Measurements from ENCODE around the gene AP1S2. TPM values are rescaled to one million over a fixed set of nuclear protein-coding genes. Genes with fewer than 3 reads are reported as not detected.

AP1S2 gene
- total RNA-seq, 1 donor from 2014 or later, result 873 TPM

GRCh38 chrX:15849555-15849954 is 5.1 kb downstream of the AP1S2 start:
- no peak overlapping the region for H3K27ac Mint-ChIP-seq
- H3K4me3 Mint-ChIP-seq, result no peak overlapping the region
- no peaks in the 10 kb centered on the region for H3K9me3 Mint-ChIP-seq
- Histone ChIP-seq H3K36me3 (peaks cover 51% of the 10 kb centered on the region), H3K4me2 (peak overlapping the region; percentile 56), H3K27me3 (no peaks in the 10 kb centered on the region), H3K9ac (peak overlapping the region; percentile 30), H4K20me1 (ENCODE audit: low read depth) (peaks cover 91% of the 10 kb centered on the region), H3K27ac (peak overlapping the region; percentile 52), H3K4me3 (peak overlapping the region; percentile 13), H3K9me3 (ENCODE audit: low read depth) (no peaks in the 10 kb centered on the region), H3K79me2 (ENCODE audit: low read depth) (peaks cover 99% of the 10 kb centered on the region), H2AFZ (replicated peaks) (no peak overlapping the region), H3K4me1 (peaks cover 57% of the 10 kb centered on the region), H3F3A (ENCODE audit: low read depth) (peaks cover 45% of the 10 kb centered on the region)
- H3K36me3 Mint-ChIP-seq, result peaks cover 33% of the 10 kb centered on the region
- DNase-seq (ENCODE audit: low spot score), result peak; percentile 69
- peaks cover 34% of the 10 kb centered on the region for H3K4me1 Mint-ChIP-seq
- TF ChIP-seq CTCF (IDR thresholded peaks at IDR 0.05) (peak; percentile 60), EZH2phosphoT487 (IDR thresholded peaks at IDR 0.05) (no peak)
- no peaks in the 10 kb centered on the region for H3K27me3 Mint-ChIP-seq (ENCODE audit: insufficient read depth, low read depth)

- H2AFZ ChIP-seq (replicated peaks), result no peak overlapping the region
- no peaks in the 10 kb centered on the region for H3K9me3 Mint-ChIP-seq
- TF ChIP-seq CTCF (IDR thresholded peaks at IDR 0.05) (no peak), EZH2 (IDR thresholded peaks at IDR 0.05) (no peak), EZH2phosphoT487 (IDR thresholded peaks at IDR 0.05) (no peak)
- H3K27ac ChIP-seq, result peak overlapping the region; percentile 19
- no peaks in the 10 kb centered on the region for H3K9me3 ChIP-seq (ENCODE audit: low read depth)
- peaks cover 34% of the 10 kb centered on the region for H3K4me1 Mint-ChIP-seq
- H3K27ac Mint-ChIP-seq, result no peak overlapping the region
- H3K4me3 Mint-ChIP-seq, result no peak overlapping the region
- H3K9ac ChIP-seq, result peak overlapping the region; percentile 30
- H3K36me3 Mint-ChIP-seq, result peaks cover 41% of the 10 kb centered on the region
- H3K4me3 ChIP-seq, result peak overlapping the region; percentile 6
- DNase-seq (ENCODE audit: low spot score), result no peak
- H3K79me2 ChIP-seq (ENCODE audit: low read depth), result peaks cover 100% of the 10 kb centered on the region
- peaks cover 57% of the 10 kb centered on the region for H3K4me1 ChIP-seq
- no peaks in the 10 kb centered on the region for H3K27me3 Mint-ChIP-seq (ENCODE audit: insufficient read depth, low read depth)
- peaks cover 61% of the 10 kb centered on the region for H3K36me3 ChIP-seq
- peak overlapping the region; percentile 56 for H3K4me2 ChIP-seq
- H3F3A ChIP-seq (ENCODE audit: low read depth), result peaks cover 44% of the 10 kb centered on the region
- peaks cover 95% of the 10 kb centered on the region for H4K20me1 ChIP-seq (ENCODE audit: low read depth)
- no peaks in the 10 kb centered on the region for H3K27me3 ChIP-seq
Observed at GRCh38 chrX:15848576-15848975, 6.0 kb downstream of the AP1S2 start.

- Histone ChIP-seq H2AFZ (replicated peaks) (no peak overlapping the region), H3K9ac (no peak overlapping the region), H3K4me2 (no peak overlapping the region), H3K4me3 (no peak overlapping the region), H3K79me2 (ENCODE audit: low read depth) (peaks cover 100% of the 10 kb centered on the region), H3K27me3 (no peaks in the 10 kb centered on the region), H3K4me1 (peaks cover 35% of the 10 kb centered on the region), H3K36me3 (peaks cover 75% of the 10 kb centered on the region), H3K27ac (no peak overlapping the region), H4K20me1 (ENCODE audit: low read depth) (peaks cover 87% of the 10 kb centered on the region), H3K9me3 (ENCODE audit: low read depth) (no peaks in the 10 kb centered on the region), H3F3A (ENCODE audit: low read depth) (peaks cover 45% of the 10 kb centered on the region)
- TF ChIP-seq EZH2 (IDR thresholded peaks at IDR 0.05) (no peak), EZH2phosphoT487 (IDR thresholded peaks at IDR 0.05) (no peak), CTCF (IDR thresholded peaks at IDR 0.05) (no peak)
- peaks cover 10% of the 10 kb centered on the region for H3K4me1 Mint-ChIP-seq
- no peaks in the 10 kb centered on the region for H3K9me3 Mint-ChIP-seq
- H3K36me3 Mint-ChIP-seq, result peaks cover 53% of the 10 kb centered on the region
- no peak for DNase-seq (ENCODE audit: low spot score)
- no peak overlapping the region for H3K27ac Mint-ChIP-seq
- H3K4me3 Mint-ChIP-seq, result no peak overlapping the region
- H3K27me3 Mint-ChIP-seq (ENCODE audit: insufficient read depth, low read depth), result no peaks in the 10 kb centered on the region
Observed at GRCh38 chrX:15843960-15844359, 10.7 kb downstream of the AP1S2 start.
